Left ventricle myocardium inferior (tissue), 1 donor: ENCODE data around the gene DOK7. TPM values are rescaled to one million over a fixed set of nuclear protein-coding genes. Genes with fewer than 3 reads are reported as not detected.

ENCODE experiments used
- DNase-seq: peaks from one replicate; pipeline ENCODE4 v3.0.0-alpha.2; 2020
- H3K27ac ChIP-seq: fragments of 200-600 bp; replicated peaks from 2 replicates; pipeline ENCODE4 v1.8.0; 2021
- H3K27me3 ChIP-seq: fragments of 200-600 bp; 2 replicates; pipeline ENCODE4 v1.8.0; 2021; ENCODE audit warnings: low read depth
- H3K36me3 ChIP-seq: fragments of 200-600 bp; 2 replicates; pipeline ENCODE4 v1.8.0; 2021
- H3K4me1 ChIP-seq: fragments of 200-600 bp; 2 replicates; pipeline ENCODE4 v1.8.0; 2021
- H3K4me3 ChIP-seq: fragments of 200-600 bp; 2 replicates; pipeline ENCODE4 v1.8.0; 2021; ENCODE audit warnings: mild to moderate bottlenecking, moderate library complexity
- H3K9me3 ChIP-seq: fragments of 200-600 bp; replicated peaks from 2 replicates; pipeline ENCODE4 v1.8.0; 2021
- intact Hi-C: fragments of 100-400 bp; cut with micrococcal nuclease; formaldehyde crosslinking; loops from one replicate; pipeline ENCODE4 v1.11.0; 2022
- total RNA-seq: library from RNA; stranded (reverse); fragmentation: NEBNext Ultra II Directional; extraction: Animal tissue kit (Norgen Biotek cat#: 25700); gene quantifications from one replicate; pipeline ENCODE4 v1.2.1, GENCODE V29; 2021
- TF ChIP-seq, protein P1 (sequence below): fragments of 200-600 bp; IDR thresholded peaks from 2 replicates; pipeline ENCODE4 v1.8.0; 2021; ENCODE audit warnings: antibody characterized with exemption, mild to moderate bottlenecking, borderline replicate concordance
- donor health status: DM: no; HTN: yes; CAD: no; lungs with severe emphysema.

Gene DOK7
- total RNA-seq, 1 donor from 2014 or later = 46.7 TPM

DNA sequence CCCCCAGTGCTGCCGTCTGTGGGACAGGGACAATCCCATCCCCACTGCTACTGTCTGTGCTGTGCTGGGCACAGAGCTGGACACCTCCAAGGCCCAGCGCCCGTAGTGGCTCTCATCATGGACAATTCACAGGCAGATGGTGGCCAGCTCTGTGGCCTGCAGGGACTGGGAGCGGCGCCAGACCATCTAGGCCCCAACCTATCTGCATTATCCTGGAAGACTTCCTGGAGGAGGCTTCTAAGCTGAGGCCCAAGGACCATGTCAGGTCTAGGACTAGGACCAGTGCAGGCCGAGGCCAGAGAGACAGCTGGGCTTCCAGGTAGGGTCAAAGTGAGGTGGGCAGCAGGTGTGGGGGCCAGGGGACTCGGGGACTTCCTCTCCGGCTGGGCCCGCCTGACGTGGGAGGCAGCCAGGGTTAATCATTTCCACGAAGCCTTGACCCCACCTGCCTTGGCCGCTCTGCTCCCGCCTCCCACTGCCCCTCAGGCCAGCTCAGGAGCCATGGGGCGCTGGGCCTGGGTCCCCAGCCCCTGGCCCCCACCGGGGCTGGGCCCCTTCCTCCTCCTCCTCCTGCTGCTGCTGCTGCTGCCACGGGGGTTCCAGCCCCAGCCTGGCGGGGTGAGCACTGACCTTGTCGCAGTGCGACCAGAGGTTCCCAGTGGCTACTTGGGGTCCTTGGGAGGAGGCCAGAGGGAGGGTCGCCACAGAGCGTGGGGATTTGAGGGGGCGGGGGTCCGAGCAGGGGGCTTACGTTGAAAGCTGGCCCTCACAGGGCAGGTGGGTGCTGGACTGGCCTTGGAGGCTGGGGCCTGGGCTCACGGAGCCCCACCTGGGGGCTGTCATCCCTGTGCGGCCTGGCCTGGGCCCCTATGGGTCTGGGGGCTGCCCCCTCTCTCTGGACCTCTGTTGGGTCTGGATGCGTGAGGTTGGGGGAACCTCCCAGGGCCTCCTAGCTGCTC, 21.3 kb upstream of the DOK7 start, which contains the start of gene HGFAC:
HGFAC (plus strand) TSS at position 468 of the 959 bp plus-strand sequence; CDS start at position 502, 34 bp downstream.
- intact Hi-C loops = loop anchor here (2.0 kb wide), 1 partner anchor 95 kb away; no protein-coding TSS in a partner anchor
- no peak for DNase-seq

DNA sequence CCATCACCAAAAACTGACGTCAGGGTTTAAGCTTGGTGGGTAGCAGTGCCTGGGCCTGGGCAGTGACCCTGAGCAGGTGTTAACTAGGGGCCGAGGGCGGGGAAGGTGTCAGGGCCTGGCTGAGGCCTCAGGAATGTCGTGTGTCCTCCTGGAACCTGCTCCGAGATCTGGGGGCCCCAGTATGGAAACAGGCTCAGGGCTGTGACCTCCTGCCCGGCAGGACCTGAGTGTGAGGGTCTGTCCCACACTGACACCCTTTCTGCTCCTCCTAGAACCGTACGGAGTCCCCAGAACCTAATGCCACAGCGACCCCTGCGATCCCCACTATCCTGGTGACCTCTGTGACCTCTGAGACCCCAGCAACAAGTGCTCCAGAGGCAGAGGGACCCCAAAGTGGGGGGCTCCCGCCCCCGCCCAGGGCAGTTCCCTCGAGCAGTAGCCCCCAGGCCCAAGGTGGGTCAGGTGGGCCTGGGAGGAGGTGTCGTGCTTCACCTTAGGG, 20.6 kb upstream of the DOK7 start:
- no peak overlapping the region for H3K27ac ChIP-seq
- no peak overlapping the region for H3K4me3 ChIP-seq
- H3K4me1 ChIP-seq = peaks cover 6% of the 10 kb centered on the region
- no peaks in the 10 kb centered on the region for H3K36me3 ChIP-seq
- intact Hi-C loops = loop anchor here (2.0 kb wide), 1 partner anchor 96 kb away; no protein-coding TSS in a partner anchor
- TF ChIP-seq, protein P1, sequence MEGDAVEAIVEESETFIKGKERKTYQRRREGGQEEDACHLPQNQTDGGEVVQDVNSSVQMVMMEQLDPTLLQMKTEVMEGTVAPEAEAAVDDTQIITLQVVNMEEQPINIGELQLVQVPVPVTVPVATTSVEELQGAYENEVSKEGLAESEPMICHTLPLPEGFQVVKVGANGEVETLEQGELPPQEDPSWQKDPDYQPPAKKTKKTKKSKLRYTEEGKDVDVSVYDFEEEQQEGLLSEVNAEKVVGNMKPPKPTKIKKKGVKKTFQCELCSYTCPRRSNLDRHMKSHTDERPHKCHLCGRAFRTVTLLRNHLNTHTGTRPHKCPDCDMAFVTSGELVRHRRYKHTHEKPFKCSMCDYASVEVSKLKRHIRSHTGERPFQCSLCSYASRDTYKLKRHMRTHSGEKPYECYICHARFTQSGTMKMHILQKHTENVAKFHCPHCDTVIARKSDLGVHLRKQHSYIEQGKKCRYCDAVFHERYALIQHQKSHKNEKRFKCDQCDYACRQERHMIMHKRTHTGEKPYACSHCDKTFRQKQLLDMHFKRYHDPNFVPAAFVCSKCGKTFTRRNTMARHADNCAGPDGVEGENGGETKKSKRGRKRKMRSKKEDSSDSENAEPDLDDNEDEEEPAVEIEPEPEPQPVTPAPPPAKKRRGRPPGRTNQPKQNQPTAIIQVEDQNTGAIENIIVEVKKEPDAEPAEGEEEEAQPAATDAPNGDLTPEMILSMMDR = no peak
- peaks cover 7% of the 10 kb centered on the region for H3K27me3 ChIP-seq
- H3K9me3 ChIP-seq = no peaks in the 10 kb centered on the region
- no peak for DNase-seq

More for the DNA sequence above, 21.3 kb upstream of the DOK7 start, which contains the start of gene HGFAC:
- TF ChIP-seq, protein P1 = no peak
- Histone ChIP-seq H3K9me3 (no peaks in the 10 kb centered on the region), H3K4me3 (no peak within 1 kb of the TSS), H3K27me3 (peaks cover 7% of the 10 kb centered on the region), H3K27ac (no peak within 1 kb of the TSS), H3K4me1 (peaks cover 6% of the 10 kb centered on the region), H3K36me3 (no peaks in the 10 kb centered on the region)

DNA sequence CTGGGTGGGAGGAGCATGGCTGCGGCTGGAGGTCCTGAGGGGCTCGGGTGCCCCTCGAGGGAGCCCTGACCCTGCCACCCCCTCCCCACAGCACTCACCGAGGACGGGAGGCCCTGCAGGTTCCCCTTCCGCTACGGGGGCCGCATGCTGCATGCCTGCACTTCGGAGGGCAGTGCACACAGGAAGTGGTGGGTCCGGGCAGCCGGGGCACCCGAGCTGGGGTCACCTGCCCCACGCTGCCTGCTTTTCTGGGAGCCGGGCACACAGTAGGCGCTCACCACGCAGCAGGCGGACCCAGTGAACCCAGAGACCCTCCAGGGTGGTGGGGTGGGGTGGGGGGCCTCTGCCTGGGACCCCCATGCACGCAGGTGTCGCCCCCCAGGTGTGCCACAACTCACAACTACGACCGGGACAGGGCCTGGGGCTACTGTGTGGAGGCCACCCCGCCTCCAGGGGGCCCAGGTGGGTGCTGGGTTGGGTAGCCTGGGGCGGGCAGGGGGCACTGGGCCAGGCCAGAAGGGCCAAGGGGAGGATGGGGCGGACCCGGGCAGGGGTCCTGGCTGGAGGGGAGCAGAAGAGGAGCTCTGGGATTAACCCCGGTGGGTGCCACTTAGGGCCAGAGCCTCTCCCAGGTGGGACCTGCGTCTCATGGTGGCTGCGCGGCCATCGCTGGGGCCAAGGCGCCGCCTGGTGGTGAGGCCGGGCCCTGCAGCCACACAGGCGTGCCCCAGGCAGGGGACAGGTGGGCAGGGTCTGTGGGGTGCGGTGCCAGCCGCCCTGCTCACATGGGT, 20.0 kb upstream of the DOK7 start:
- Histone ChIP-seq H3K27me3 (peaks cover 7% of the 10 kb centered on the region), H3K27ac (no peak overlapping the region), H3K4me3 (no peak overlapping the region), H3K4me1 (peaks cover 6% of the 10 kb centered on the region), H3K9me3 (no peaks in the 10 kb centered on the region), H3K36me3 (no peaks in the 10 kb centered on the region)
- no peak for DNase-seq
- TF ChIP-seq, protein P1 = peak; percentile 99
- intact Hi-C loops = loop anchor here (2.0 kb wide), 1 partner anchor 96 kb away; no protein-coding TSS in a partner anchor

DNA sequence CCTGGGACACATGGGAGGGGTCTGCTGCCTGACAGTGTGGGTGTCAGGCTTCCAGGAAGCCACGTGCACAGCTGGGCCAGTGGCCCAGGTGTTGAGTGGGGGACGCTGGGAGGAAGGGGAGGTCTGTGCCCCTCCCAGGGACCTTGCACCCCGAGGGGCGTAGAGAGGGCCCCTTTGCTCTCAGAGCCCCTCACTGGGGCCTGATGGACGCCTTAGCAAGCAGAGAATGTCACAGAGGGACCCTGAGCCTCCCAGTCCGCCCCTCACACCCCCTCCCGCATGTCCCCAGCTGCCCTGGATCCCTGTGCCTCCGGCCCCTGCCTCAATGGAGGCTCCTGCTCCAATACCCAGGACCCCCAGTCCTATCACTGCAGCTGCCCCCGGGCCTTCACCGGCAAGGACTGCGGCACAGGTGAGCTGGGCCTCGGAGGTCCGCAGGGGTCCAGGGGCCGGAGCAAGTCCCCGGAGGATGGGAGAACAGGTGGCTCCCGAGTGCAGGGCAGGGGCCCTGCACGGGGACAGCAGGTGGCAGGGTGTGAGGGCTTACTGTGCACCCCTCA, 19.3 kb upstream of the DOK7 start:
- Histone ChIP-seq H3K27ac (no peak overlapping the region), H3K36me3 (no peaks in the 10 kb centered on the region), H3K27me3 (peaks cover 7% of the 10 kb centered on the region), H3K4me1 (peaks cover 6% of the 10 kb centered on the region), H3K4me3 (no peak overlapping the region), H3K9me3 (no peaks in the 10 kb centered on the region)
- TF ChIP-seq, protein P1 = peak; percentile 27
- intact Hi-C loops = loop anchor here (2.0 kb wide), 1 partner anchor 97 kb away; no protein-coding TSS in a partner anchor
- DNase-seq = no peak
